Mononuclear cell (primary cell): Measurements from ENCODE around the gene ALDH1A1. TPM values are rescaled to one million over a fixed set of nuclear protein-coding genes. Genes with fewer than 3 reads are reported as not detected.
"Not testable (repeated sequence)": the region's sequence is repeated elsewhere in the genome, so short reads cannot be mapped to it uniquely, and the experiment has no call there.

Experiments used
- H3K27me3 ChIP-seq: 2 replicates; pipeline ENCODE4 v1.6.0; 2011; ENCODE audit warnings: low read length, control low read depth; ENCODE audit not compliant: insufficient read depth
- H3K4me1 ChIP-seq: 2 replicates; pipeline ENCODE4 v1.5.1; 2011; ENCODE audit warnings: mild to moderate bottlenecking, low read length, control low read depth; ENCODE audit not compliant: insufficient read depth
- H3K4me3 ChIP-seq: 2 replicates; pipeline ENCODE4 v1.5.1; 2011; ENCODE audit warnings: mild to moderate bottlenecking, low read length, moderate library complexity
- H3K9me3 ChIP-seq: 2 replicates; pipeline ENCODE4 v1.5.1; 2011; ENCODE audit warnings: low read depth, mild to moderate bottlenecking, control low read depth, low read length
- total RNA-seq: library from RNA; depleted of rRNA; stranded (reverse); fragments of >200 nt; gene quantifications from one replicate; pipeline ENCODE4 v1.2.3, GENCODE V29; 2012

Gene ALDH1A1
- total RNA-seq, 1 donor = 5.8 TPM

GRCh38 chr9:72955126-72955455 is 2.2 kb upstream of the ALDH1A1 start:
- no peaks in the 10 kb centered on the region for H3K9me3 ChIP-seq
- H3K27me3 ChIP-seq = no peaks in the 10 kb centered on the region
- peaks cover 45% of the 10 kb centered on the region for H3K4me1 ChIP-seq
- no peak overlapping the region for H3K4me3 ChIP-seq

GRCh38 chr9:72954431-72955125 is 1.7 kb upstream of the ALDH1A1 start:
- Histone ChIP-seq H3K4me3 (no peak overlapping the region), H3K9me3 (no peaks in the 10 kb centered on the region), H3K4me1 (peaks cover 45% of the 10 kb centered on the region), H3K27me3 (no peaks in the 10 kb centered on the region)

GRCh38 chr9:72952381-72952690 is 517 bp downstream of the ALDH1A1 start:
- Histone ChIP-seq H3K9me3 (no peaks in the 10 kb centered on the region), H3K27me3 (no peaks in the 10 kb centered on the region), H3K4me3 (peak overlapping the region; percentile 1), H3K4me1 (peaks cover 61% of the 10 kb centered on the region)

DNA sequence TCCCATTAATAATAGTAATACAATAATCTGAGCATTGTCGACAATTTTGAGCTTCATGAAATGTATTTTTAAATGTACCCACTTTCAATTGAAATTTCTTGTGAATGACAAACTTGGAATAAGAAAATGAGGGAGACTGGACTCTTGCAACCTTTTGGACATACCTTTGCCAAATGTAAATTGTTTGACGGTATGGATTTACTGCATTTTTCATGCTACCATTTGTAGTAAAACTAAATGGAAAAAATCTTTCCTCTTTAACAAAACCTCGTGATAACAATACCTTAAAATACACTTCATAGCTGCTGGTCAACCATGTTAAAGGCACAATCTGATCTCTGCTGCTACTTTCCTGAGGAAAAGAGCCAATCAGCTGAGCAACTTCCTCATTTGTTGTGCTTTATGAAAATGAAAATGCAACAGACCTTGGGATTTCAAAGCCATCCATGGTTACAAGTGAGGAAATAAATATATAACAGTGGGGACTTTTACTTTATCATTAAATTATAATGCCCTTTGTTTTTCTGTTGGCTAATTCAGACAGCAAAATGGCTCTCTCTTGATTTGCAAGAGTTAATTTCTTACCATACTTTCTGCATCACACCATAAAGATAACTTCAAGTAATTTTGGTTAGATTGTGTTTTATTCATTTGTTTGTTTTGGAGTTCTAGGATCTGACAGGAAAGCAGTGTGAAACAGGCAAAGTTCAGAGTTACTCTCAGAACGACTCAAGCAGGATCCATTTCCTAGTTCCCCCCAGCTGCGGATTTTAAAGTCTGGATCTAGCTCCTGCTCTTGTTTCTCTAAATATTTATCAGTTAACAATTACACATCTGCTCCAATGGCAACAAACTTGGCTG is 1.1 kb downstream of the ALDH1A1 start:
- Histone ChIP-seq H3K4me1 (peaks cover 61% of the 10 kb centered on the region), H3K27me3 (no peaks in the 10 kb centered on the region), H3K4me3 (peak overlapping the region; percentile 1), H3K9me3 (no peaks in the 10 kb centered on the region)

GRCh38 chr9:72950875-72951442 is 1.9 kb downstream of the ALDH1A1 start:
- Histone ChIP-seq H3K4me3 (no peak overlapping the region), H3K4me1 (peaks cover 61% of the 10 kb centered on the region)

GRCh38 chr9:72949918-72950325 is 2.9 kb downstream of the ALDH1A1 start:
- Histone ChIP-seq H3K9me3 (no peaks in the 10 kb centered on the region), H3K27me3 (no peaks in the 10 kb centered on the region), H3K4me1 (peaks cover 52% of the 10 kb centered on the region), H3K4me3 (no peak overlapping the region)

More at GRCh38 chr9:72950875-72951442, 1.9 kb downstream of the ALDH1A1 start:
- Histone ChIP-seq H3K27me3 (no peaks in the 10 kb centered on the region), H3K9me3 (no peaks in the 10 kb centered on the region)

DNA sequence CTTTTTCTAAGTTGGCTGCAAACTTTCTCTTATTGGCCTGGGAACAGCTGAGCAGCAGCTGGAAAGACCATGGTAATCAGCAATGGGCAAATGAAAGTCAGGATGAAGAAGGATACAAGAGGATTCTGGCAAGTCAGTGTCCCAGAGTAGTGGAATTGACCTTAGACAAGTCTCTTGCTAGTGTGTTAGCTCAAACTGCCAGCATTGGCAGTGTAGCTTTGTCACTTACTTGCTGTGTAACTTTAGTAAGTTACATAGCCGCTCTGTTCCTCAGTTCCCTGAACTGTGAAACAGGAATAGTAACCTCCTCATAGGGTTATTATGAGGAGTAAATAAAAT is 3.6 kb downstream of the ALDH1A1 start:
- peaks cover 45% of the 10 kb centered on the region for H3K4me1 ChIP-seq

GRCh38 chr9:72948575-72949243 is 4.1 kb downstream of the ALDH1A1 start:
- Histone ChIP-seq H3K4me1 (peaks cover 40% of the 10 kb centered on the region), H3K27me3 (no peaks in the 10 kb centered on the region), H3K9me3 (no peaks in the 10 kb centered on the region), H3K4me3 (no peak overlapping the region)

More for the DNA sequence above, 3.6 kb downstream of the ALDH1A1 start:
- Histone ChIP-seq H3K4me3 (no peak overlapping the region), H3K27me3 (no peaks in the 10 kb centered on the region), H3K9me3 (no peaks in the 10 kb centered on the region)

- Histone ChIP-seq H3K4me1 (peaks cover 35% of the 10 kb centered on the region), H3K4me3 (no peak overlapping the region), H3K9me3 (no peaks in the 10 kb centered on the region), H3K27me3 (no peaks in the 10 kb centered on the region)
Measured at GRCh38 chr9:72947984-72948465, 4.8 kb downstream of the ALDH1A1 start.

GRCh38 chr9:72946821-72947220 is 6.0 kb downstream of the ALDH1A1 start:
- Histone ChIP-seq H3K9me3 (no peaks in the 10 kb centered on the region), H3K4me3 (no peak overlapping the region), H3K4me1 (peaks cover 25% of the 10 kb centered on the region), H3K27me3 (no peaks in the 10 kb centered on the region)

DNA sequence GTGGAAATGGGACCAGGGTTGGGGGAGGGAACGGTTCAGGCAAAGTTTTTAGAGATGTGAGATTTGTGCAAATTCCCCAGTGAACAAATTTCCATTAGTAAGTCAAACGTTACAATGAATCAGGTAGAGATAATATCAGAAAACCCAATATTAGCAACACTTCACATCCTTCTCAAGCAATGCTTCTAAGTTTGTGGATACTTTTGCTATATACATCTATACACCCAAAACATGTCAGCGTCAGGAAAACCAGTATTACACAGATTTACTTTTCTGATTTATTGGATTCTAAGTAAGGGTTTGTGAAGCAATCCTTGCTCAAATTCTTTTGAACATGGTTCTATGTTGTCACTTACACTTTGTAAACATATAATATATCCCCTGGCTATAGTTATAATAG is 6.5 kb downstream of the ALDH1A1 start:
- H3K27me3 ChIP-seq = no peaks in the 10 kb centered on the region
- H3K4me3 ChIP-seq = no peak overlapping the region
- no peaks in the 10 kb centered on the region for H3K9me3 ChIP-seq
- peaks cover 21% of the 10 kb centered on the region for H3K4me1 ChIP-seq

DNA sequence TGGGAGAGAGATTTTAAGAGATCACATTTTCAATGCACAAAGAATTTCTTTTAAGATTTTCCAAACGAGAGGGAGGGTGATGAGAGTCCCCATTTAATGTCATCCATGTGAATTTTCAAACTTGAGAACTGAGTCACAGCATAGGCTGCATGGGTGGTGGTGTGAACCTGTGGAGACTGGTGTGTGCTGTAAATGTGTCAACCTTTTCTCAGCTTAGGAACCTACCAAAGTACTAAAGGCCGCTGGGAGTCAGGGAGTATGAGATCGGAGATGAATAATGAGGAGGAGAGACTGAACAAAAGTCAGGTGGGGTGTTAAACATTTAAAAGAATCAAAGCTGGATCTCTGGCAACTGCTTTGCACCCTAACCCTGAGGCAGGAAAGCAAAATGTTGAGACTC is 7.5 kb downstream of the ALDH1A1 start:
- no peaks in the 10 kb centered on the region for H3K9me3 ChIP-seq
- no peaks in the 10 kb centered on the region for H3K27me3 ChIP-seq
- no peak overlapping the region for H3K4me3 ChIP-seq
- H3K4me1 ChIP-seq = peaks cover 16% of the 10 kb centered on the region

DNA sequence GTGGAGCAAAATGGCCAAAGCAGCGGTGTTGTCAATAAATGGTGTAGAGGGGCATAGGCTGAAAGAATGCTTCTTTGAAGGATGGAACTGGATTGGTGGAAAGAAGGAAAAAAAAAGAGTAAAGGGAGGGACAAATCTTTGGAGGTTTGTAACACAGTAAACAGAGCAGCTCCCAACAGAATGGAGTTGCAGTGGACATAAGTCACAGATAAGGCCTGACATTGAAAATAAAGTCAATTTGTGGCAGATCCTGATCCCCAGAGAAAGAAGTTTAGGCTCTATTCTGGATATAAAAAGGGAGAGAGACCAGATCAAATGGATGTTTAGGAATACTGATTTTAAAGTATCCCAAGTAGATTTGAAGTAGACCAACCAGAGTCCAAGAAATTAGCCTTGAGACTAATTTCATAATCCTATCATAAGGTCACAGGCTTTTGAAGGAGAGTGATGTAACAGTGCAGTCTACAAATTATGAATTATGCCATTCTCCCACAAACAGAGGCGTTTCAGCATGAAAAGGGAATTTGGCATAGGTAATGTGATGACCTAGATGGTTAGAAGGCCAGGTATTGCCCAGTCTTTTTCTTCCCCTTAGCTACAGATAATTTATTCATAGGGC is 8.9 kb downstream of the ALDH1A1 start:
- Histone ChIP-seq H3K27me3 (no peaks in the 10 kb centered on the region), H3K4me3 (no peak overlapping the region), H3K9me3 (no peaks in the 10 kb centered on the region), H3K4me1 (peaks cover 13% of the 10 kb centered on the region)

- H3K27me3 ChIP-seq = no peaks in the 10 kb centered on the region
- no peaks in the 10 kb centered on the region for H3K9me3 ChIP-seq
- no peaks in the 10 kb centered on the region for H3K4me1 ChIP-seq
- no peak overlapping the region for H3K4me3 ChIP-seq
Measured at GRCh38 chr9:72942451-72942850, 10.4 kb downstream of the ALDH1A1 start.

- not testable (repeated sequence) for H3K4me1 ChIP-seq, H3K9me3 ChIP-seq, H3K4me3 ChIP-seq, H3K27me3 ChIP-seq
Measured at GRCh38 chr9:72939581-72939980, 13.3 kb downstream of the ALDH1A1 start.
